Body of pancreas (tissue), 4 donors: ENCODE data around the gene CADM2. TPM values are rescaled to one million over a fixed set of nuclear protein-coding genes. Genes with fewer than 3 reads are reported as not detected.

Source experiments
- ATAC-seq: fragments of 150-250 bp; one replicate; pipeline ENCODE4 v1.9.1; 2016
- DNase-seq, 4 donors: peaks; one replicate each; pipeline ENCODE4 v3.0.0-alpha.2; 2019
- H3K27ac ChIP-seq, 4 donors: fragments of 200-600 bp; sonication (generic); 1 replicate in 3 of 4; 2 replicates in 1 of 4; pipeline versions ENCODE4 v1.5.1 to v1.6.1; 2016 to 2019; ENCODE audit warnings: mild to moderate bottlenecking in 1 of 4, mixed read lengths in 1 of 4, moderate library complexity in 1 of 4
- H3K27me3 ChIP-seq, 2 donors: fragments of 200-600 bp; sonication (generic); one replicate each; pipeline ENCODE4 v1.6.0; 2016; ENCODE audit warnings: mild to moderate bottlenecking in 1 of 2
- H3K36me3 ChIP-seq, 2 donors: fragments of 200-600 bp; sonication (generic); replicated peaks in 1 of 2; 2 replicates each; pipeline ENCODE4 v1.5.1; 2016; ENCODE audit warnings: low read depth in 2 of 2; ENCODE audit not compliant: insufficient read depth in 1 of 2
- H3K4me1 ChIP-seq: fragments of 200-600 bp; sonication (generic); one replicate; pipeline ENCODE4 v1.6.0; 2016
- H3K4me3 ChIP-seq, 2 donors: fragments of 200-600 bp; sonication (generic); 1 replicate in 1 of 2; 2 replicates in 1 of 2; pipeline ENCODE4 v1.5.1; 2016 to 2019
- H3K9me3 ChIP-seq, 3 donors: fragments of 200-600 bp; sonication (generic); 1 replicate in 2 of 3; 2 replicates in 1 of 3; pipeline ENCODE4 v1.5.1; 2016
- CTCF ChIP-seq, 7 experiments: fragments of 450-650 bp in 4 of 7; fragments of 200-600 bp in 3 of 7; sonication (generic) in 3 of 7; IDR thresholded peaks; one replicate each; pipeline ENCODE4 v1.5.1; 2016 to 2019; ENCODE audit warnings: antibody characterized with exemption in 7 of 7
- POLR2A ChIP-seq, 3 donors: fragments of 450-650 bp; IDR thresholded peaks; one replicate each; pipeline ENCODE4 v1.6.1; 2016; ENCODE audit warnings: antibody characterized with exemption in 3 of 3, mild to moderate bottlenecking in 2 of 3
- WGBS, 2 donors: methylation state at CpG; one replicate each; pipeline ENCODE4 v1.1.5; 2017; 5-methylcytosine and 5-hydroxymethylcytosine counted together
- intact Hi-C: fragments of 100-400 bp; cut with DNase I; formaldehyde crosslinking; loops from one replicate; pipeline ENCODE4 v1.15.1; 2023
- total RNA-seq, 2 donors: library from RNA; depleted of rRNA; stranded (reverse); fragments of >200 nt; gene quantifications; one replicate each; pipeline ENCODE4 v1.1.0, GENCODE V29; 2016

CADM2 gene
- total RNA-seq, 2 donors from 2014 or later, result 0.26 to 1.3 TPM

GRCh38 chr3:85474241-85474640 lies 515.5 kb downstream of the CADM2 start:
- H3K4me1 ChIP-seq, result no peaks in the 10 kb centered on the region

GRCh38 chr3:85475346-85475745 lies 516.6 kb downstream of the CADM2 start:
- DNase-seq (no peak), ATAC-seq (no peak)
- 68 to 75% methylated on average over 2 of the region's 2 CpGs for WGBS, 2 donors
- no peak overlapping the region for H3K27ac ChIP-seq
- intact Hi-C loops, result no loop called here
- H3K36me3 ChIP-seq, result no peaks in the 10 kb centered on the region
- TF ChIP-seq CTCF (IDR thresholded peaks at IDR 0.05) (no peak), POLR2A (IDR thresholded peaks at IDR 0.05) (no peak)
- no peaks in the 10 kb centered on the region for H3K27me3 ChIP-seq
- H3K9me3 ChIP-seq, result no peaks in the 10 kb centered on the region
- no peaks in the 10 kb centered on the region for H3K4me1 ChIP-seq
- no peak overlapping the region for H3K4me3 ChIP-seq

More at GRCh38 chr3:85474241-85474640, 515.5 kb downstream of the CADM2 start:
- TF ChIP-seq POLR2A (IDR thresholded peaks at IDR 0.05), result no peak
- no peak for TF ChIP-seq CTCF (IDR thresholded peaks at IDR 0.05)
- DNase-seq (no peak), ATAC-seq (no peak)
- no peak overlapping the region for H3K4me3 ChIP-seq
- no peaks in the 10 kb centered on the region for H3K27me3 ChIP-seq
- 84 to 86% methylated on average over 4 of the region's 4 CpGs for WGBS, 2 donors
- no peak overlapping the region for H3K27ac ChIP-seq
- intact Hi-C loops, result no loop called here
- no peaks in the 10 kb centered on the region for H3K36me3 ChIP-seq
- no peaks in the 10 kb centered on the region for H3K9me3 ChIP-seq

GRCh38 chr3:85476891-85477495 lies 518.2 kb downstream of the CADM2 start:
- TF ChIP-seq POLR2A (IDR thresholded peaks at IDR 0.05) (no peak), CTCF (IDR thresholded peaks at IDR 0.05) (no peak)
- intact Hi-C loops, result no loop called here
- Histone ChIP-seq H3K4me3 (no peak overlapping the region), H3K9me3 (no peaks in the 10 kb centered on the region), H3K36me3 (no peaks in the 10 kb centered on the region), H3K4me1 (no peaks in the 10 kb centered on the region), H3K27ac (no peak overlapping the region), H3K27me3 (no peaks in the 10 kb centered on the region)
- no peak for DNase-seq
- ATAC-seq, result no peak
- 24 to 39% methylated on average over 3 of the region's 3 CpGs for WGBS, 2 donors

- H3K4me1 ChIP-seq, result no peaks in the 10 kb centered on the region
- H3K4me3 ChIP-seq, result no peak overlapping the region
- no peak overlapping the region for H3K27ac ChIP-seq
- ATAC-seq, result no peak
- no peaks in the 10 kb centered on the region for H3K36me3 ChIP-seq
- intact Hi-C loops, result no loop called here
- H3K9me3 ChIP-seq, result no peaks in the 10 kb centered on the region
- 75 to 82% methylated on average over 5 of the region's 5 CpGs for WGBS, 2 donors
- no peaks in the 10 kb centered on the region for H3K27me3 ChIP-seq
- TF ChIP-seq POLR2A (IDR thresholded peaks at IDR 0.05) (no peak), CTCF (IDR thresholded peaks at IDR 0.05) (no peak)
- no peak for DNase-seq
Observed at GRCh38 chr3:85481411-85482212, 522.8 kb downstream of the CADM2 start.

- TF ChIP-seq POLR2A (IDR thresholded peaks at IDR 0.05) (no peak), CTCF (IDR thresholded peaks at IDR 0.05) (no peak)
- DNase-seq (no peak), ATAC-seq (no peak)
- no peaks in the 10 kb centered on the region for H3K4me1 ChIP-seq
- H3K4me3 ChIP-seq, result no peak overlapping the region
- intact Hi-C loops, result no loop called here
- no peaks in the 10 kb centered on the region for H3K27me3 ChIP-seq
- no peaks in the 10 kb centered on the region for H3K36me3 ChIP-seq
- H3K27ac ChIP-seq, result no peak overlapping the region
- WGBS, 2 donors, result 82 to 92% methylated on average over 3 of the region's 3 CpGs
- H3K9me3 ChIP-seq, result no peaks in the 10 kb centered on the region
Observed at GRCh38 chr3:85482213-85482490, 523.4 kb downstream of the CADM2 start.
